Osteocyte (in vitro differentiated cells): Measurements from ENCODE around the gene MGAM2. TPM values are rescaled to one million over a fixed set of nuclear protein-coding genes. Genes with fewer than 3 reads are reported as not detected.

Experiments used
- DNase-seq: peaks from one replicate; pipeline ENCODE4 v3.0.0; 2021; ENCODE audit warnings: mixed read lengths; ENCODE audit not compliant: unreplicated experiment; ENCODE audit errors: extremely low spot score
- H3K27ac Mint-ChIP-seq: one replicate; pipeline ENCODE4 v1.8.0; 2021; ENCODE audit warnings: mild to moderate bottlenecking, mixed read lengths; ENCODE audit not compliant: unreplicated experiment
- H3K27me3 Mint-ChIP-seq: one replicate; pipeline ENCODE4 v1.8.0; 2021; ENCODE audit warnings: mixed read lengths; ENCODE audit not compliant: unreplicated experiment
- H3K36me3 Mint-ChIP-seq: one replicate; pipeline ENCODE4 v1.8.0; 2021; ENCODE audit warnings: mixed read lengths; ENCODE audit not compliant: unreplicated experiment
- H3K4me1 Mint-ChIP-seq: one replicate; pipeline ENCODE4 v1.8.0; 2021; ENCODE audit warnings: mixed read lengths; ENCODE audit not compliant: unreplicated experiment
- H3K4me3 Mint-ChIP-seq: one replicate; pipeline ENCODE4 v1.8.0; 2021; ENCODE audit warnings: mild to moderate bottlenecking, moderate library complexity, mixed read lengths; ENCODE audit not compliant: unreplicated experiment
- H3K9me3 Mint-ChIP-seq: one replicate; pipeline ENCODE4 v1.8.0; 2021; ENCODE audit warnings: mixed read lengths; ENCODE audit not compliant: unreplicated experiment
- CTCF ChIP-seq: fragments of 200-600 bp; sonication (generic); IDR thresholded peaks from 2 replicates; pipeline ENCODE4 v1.5.0; 2021; ENCODE audit warnings: antibody characterized with exemption, mild to moderate bottlenecking, moderate library complexity
- total RNA-seq: library from RNA; stranded (reverse); gene quantifications from 2 replicates; pipeline ENCODE4 v1.2.1, GENCODE V29; 2021

Gene MGAM2
- total RNA-seq, 1 donor from 2014 or later, result not detected

- no peaks in the 10 kb centered on the region for H3K36me3 Mint-ChIP-seq
- DNase-seq, result no peak
- H3K27ac Mint-ChIP-seq, result no peak overlapping the region
- TF ChIP-seq CTCF, result no peak
- no peaks in the 10 kb centered on the region for H3K9me3 Mint-ChIP-seq
- no peak overlapping the region for H3K4me3 Mint-ChIP-seq
- H3K27me3 Mint-ChIP-seq, result peaks cover 20% of the 10 kb centered on the region
- peaks cover 8% of the 10 kb centered on the region for H3K4me1 Mint-ChIP-seq
These were observed 2.6 kb upstream of the MGAM2 start for GRCh38 chr7:142108728-142109505.

GRCh38 chr7:142110098-142110497, 1.4 kb upstream of the MGAM2 start:
- Mint-ChIP-seq H3K36me3 (no peaks in the 10 kb centered on the region), H3K9me3 (no peaks in the 10 kb centered on the region), H3K27me3 (peaks cover 20% of the 10 kb centered on the region), H3K4me1 (peaks cover under 1% of the 10 kb centered on the region), H3K27ac (no peak overlapping the region), H3K4me3 (no peak overlapping the region)
- no peak for TF ChIP-seq CTCF
- DNase-seq, result no peak

- H3K9me3 Mint-ChIP-seq, result no peaks in the 10 kb centered on the region
- DNase-seq, result no peak
- TF ChIP-seq CTCF, result no peak
- H3K36me3 Mint-ChIP-seq, result no peaks in the 10 kb centered on the region
- no peaks in the 10 kb centered on the region for H3K4me1 Mint-ChIP-seq
- no peak overlapping the region for H3K27ac Mint-ChIP-seq
- H3K27me3 Mint-ChIP-seq, result peaks cover 20% of the 10 kb centered on the region
- H3K4me3 Mint-ChIP-seq, result no peak overlapping the region
These were observed 880 bp upstream of the MGAM2 start for GRCh38 chr7:142110638-142111037.

GRCh38 chr7:142112086-142112485, 568 bp downstream of the MGAM2 start:
- Mint-ChIP-seq H3K4me3 (no peak overlapping the region), H3K9me3 (no peaks in the 10 kb centered on the region), H3K27ac (no peak overlapping the region), H3K36me3 (no peaks in the 10 kb centered on the region), H3K27me3 (peaks cover 23% of the 10 kb centered on the region), H3K4me1 (no peaks in the 10 kb centered on the region)
- no peak for TF ChIP-seq CTCF
- no peak for DNase-seq

- Mint-ChIP-seq H3K9me3 (no peaks in the 10 kb centered on the region), H3K27me3 (peaks cover 30% of the 10 kb centered on the region), H3K4me1 (no peaks in the 10 kb centered on the region), H3K36me3 (no peaks in the 10 kb centered on the region), H3K4me3 (no peak overlapping the region), H3K27ac (no peak overlapping the region)
- no peak for DNase-seq
- no peak for TF ChIP-seq CTCF
These were observed 2.7 kb downstream of the MGAM2 start for GRCh38 chr7:142114207-142114606.
